ENCODE measurements around the gene DCUN1D2.
"Not testable (repeated sequence)": the region's sequence is repeated elsewhere in the genome, so short reads cannot be mapped to it uniquely, and the experiment has no call there.

Gene DCUN1D2

GRCh38 chr13:113532156-113532806 is 41.8 kb upstream of the DCUN1D2 start:
- H3K9ac ChIP-seq (ENCODE audit: low read length in 2 of 2): peak overlapping the region; percentile 4 to 47
- peak overlapping the region; percentile 67 for H3K27ac ChIP-seq (ENCODE audit: low read length)

GRCh38 chr13:113531041-113531873 is 40.7 kb upstream of the DCUN1D2 start:
- H3K27ac ChIP-seq (ENCODE audit: low read length): no peak overlapping the region
- peaks cover 19% of the 10 kb centered on the region for H3K4me1 ChIP-seq (ENCODE audit: control insufficient read depth, insufficient read depth, low read length)
- no peaks in the 10 kb centered on the region for H3K27me3 ChIP-seq (ENCODE audit: control insufficient read depth in 1 of 2, insufficient read depth in 2 of 2, low read length in 2 of 2)
- no peak overlapping the region for H3K4me3 ChIP-seq (ENCODE audit: low read length in 2 of 2)
- H3K9me3 ChIP-seq (ENCODE audit: control insufficient read depth in 2 of 2, low read length in 2 of 2): no peaks in the 10 kb centered on the region
- H3K9ac ChIP-seq (ENCODE audit: low read length in 2 of 2): no peak overlapping the region
- peaks cover 5 to 21% of the 10 kb centered on the region in 2 donors for H3K36me3 ChIP-seq (ENCODE audit: control insufficient read depth in 2 of 2, insufficient read depth in 2 of 2, low read length in 2 of 2)

More at GRCh38 chr13:113532156-113532806, 41.8 kb upstream of the DCUN1D2 start:
- no peaks in the 10 kb centered on the region for H3K9me3 ChIP-seq (ENCODE audit: control insufficient read depth in 2 of 2, low read length in 2 of 2)
- peak overlapping the region in 1 of 2 donors; percentile 49 for H3K4me3 ChIP-seq (ENCODE audit: low read length in 2 of 2)
- peaks cover 19% of the 10 kb centered on the region for H3K4me1 ChIP-seq (ENCODE audit: control insufficient read depth, insufficient read depth, low read length)
- no peaks in the 10 kb centered on the region for H3K27me3 ChIP-seq (ENCODE audit: control insufficient read depth in 1 of 2, insufficient read depth in 2 of 2, low read length in 2 of 2)
- peaks cover 5 to 18% of the 10 kb centered on the region in 2 donors for H3K36me3 ChIP-seq (ENCODE audit: control insufficient read depth in 2 of 2, insufficient read depth in 2 of 2, low read length in 2 of 2)

GRCh38 chr13:113528813-113529180 is 38.3 kb upstream of the DCUN1D2 start:
- Histone ChIP-seq H3K9ac (ENCODE audit: low read length in 2 of 2) (no peak overlapping the region), H3K27me3 (ENCODE audit: control insufficient read depth in 1 of 2, insufficient read depth in 2 of 2, low read length in 2 of 2) (no peaks in the 10 kb centered on the region), H3K4me1 (ENCODE audit: control insufficient read depth, insufficient read depth, low read length) (peaks cover 19% of the 10 kb centered on the region), H3K4me3 (ENCODE audit: low read length in 2 of 2) (no peak overlapping the region), H3K36me3 (ENCODE audit: control insufficient read depth in 2 of 2, insufficient read depth in 2 of 2, low read length in 2 of 2) (peaks cover 13 to 29% of the 10 kb centered on the region in 2 donors), H3K27ac (ENCODE audit: low read length) (no peak overlapping the region), H3K9me3 (ENCODE audit: control insufficient read depth in 2 of 2, low read length in 2 of 2) (no peaks in the 10 kb centered on the region)

- Histone ChIP-seq H3K9ac (ENCODE audit: low read length in 2 of 2) (no peak overlapping the region), H3K27ac (ENCODE audit: low read length) (no peak overlapping the region), H3K9me3 (ENCODE audit: control insufficient read depth in 2 of 2, low read length in 2 of 2) (no peaks in the 10 kb centered on the region), H3K36me3 (ENCODE audit: control insufficient read depth in 2 of 2, insufficient read depth in 2 of 2, low read length in 2 of 2) (peaks cover 14 to 29% of the 10 kb centered on the region in 2 donors), H3K4me1 (ENCODE audit: control insufficient read depth, insufficient read depth, low read length) (peaks cover 16% of the 10 kb centered on the region), H3K27me3 (ENCODE audit: control insufficient read depth in 1 of 2, insufficient read depth in 2 of 2, low read length in 2 of 2) (no peaks in the 10 kb centered on the region), H3K4me3 (ENCODE audit: low read length in 2 of 2) (no peak overlapping the region)
These were observed 37.7 kb upstream of the DCUN1D2 start for GRCh38 chr13:113528101-113528812.

- peaks cover 10% of the 10 kb centered on the region for H3K4me1 ChIP-seq (ENCODE audit: control insufficient read depth, insufficient read depth, low read length)
- H3K27ac ChIP-seq (ENCODE audit: low read length): no peak overlapping the region
- no peaks in the 10 kb centered on the region for H3K9me3 ChIP-seq (ENCODE audit: control insufficient read depth in 2 of 2, low read length in 2 of 2)
- peaks cover 17 to 31% of the 10 kb centered on the region in 2 donors for H3K36me3 ChIP-seq (ENCODE audit: control insufficient read depth in 2 of 2, insufficient read depth in 2 of 2, low read length in 2 of 2)
- no peaks in the 10 kb centered on the region for H3K27me3 ChIP-seq (ENCODE audit: control insufficient read depth in 1 of 2, insufficient read depth in 2 of 2, low read length in 2 of 2)
- H3K9ac ChIP-seq (ENCODE audit: low read length in 2 of 2): no peak overlapping the region
- no peak overlapping the region for H3K4me3 ChIP-seq (ENCODE audit: low read length in 2 of 2)
These were observed 36.9 kb upstream of the DCUN1D2 start for GRCh38 chr13:113527272-113527958.

GRCh38 chr13:113526466-113527220 is 36.1 kb upstream of the DCUN1D2 start:
- Histone ChIP-seq H3K36me3 (ENCODE audit: control insufficient read depth in 2 of 2, insufficient read depth in 2 of 2, low read length in 2 of 2) (peaks cover 21 to 31% of the 10 kb centered on the region in 2 donors), H3K4me3 (ENCODE audit: low read length in 2 of 2) (no peak overlapping the region), H3K9ac (ENCODE audit: low read length in 2 of 2) (no peak overlapping the region), H3K27me3 (ENCODE audit: control insufficient read depth in 1 of 2, insufficient read depth in 2 of 2, low read length in 2 of 2) (no peaks in the 10 kb centered on the region), H3K27ac (ENCODE audit: low read length) (no peak overlapping the region), H3K4me1 (ENCODE audit: control insufficient read depth, insufficient read depth, low read length) (peaks cover 3% of the 10 kb centered on the region), H3K9me3 (ENCODE audit: control insufficient read depth in 2 of 2, low read length in 2 of 2) (no peaks in the 10 kb centered on the region)

- not testable (repeated sequence) for H3K9ac ChIP-seq (ENCODE audit: low read length in 2 of 2); H3K4me3 ChIP-seq (ENCODE audit: low read length in 2 of 2); H3K9me3 ChIP-seq (ENCODE audit: control insufficient read depth in 2 of 2, low read length in 2 of 2); H3K4me1 ChIP-seq (ENCODE audit: control insufficient read depth, insufficient read depth, low read length); H3K27ac ChIP-seq (ENCODE audit: low read length); H3K27me3 ChIP-seq (ENCODE audit: control insufficient read depth in 1 of 2, insufficient read depth in 2 of 2, low read length in 2 of 2)
- H3K36me3 ChIP-seq (ENCODE audit: control insufficient read depth in 2 of 2, insufficient read depth in 2 of 2, low read length in 2 of 2): peaks cover 29 to 32% of the 10 kb centered on the region in 2 donors
These were observed 31.9 kb upstream of the DCUN1D2 start for GRCh38 chr13:113522438-113522837.

- H3K27me3 ChIP-seq (ENCODE audit: control insufficient read depth in 1 of 2, insufficient read depth in 2 of 2, low read length in 2 of 2): no peaks in the 10 kb centered on the region
- H3K9ac ChIP-seq (ENCODE audit: low read length in 2 of 2): no peak overlapping the region
- no peaks in the 10 kb centered on the region for H3K9me3 ChIP-seq (ENCODE audit: control insufficient read depth in 2 of 2, low read length in 2 of 2)
- no peak overlapping the region for H3K4me3 ChIP-seq (ENCODE audit: low read length in 2 of 2)
- no peak overlapping the region for H3K27ac ChIP-seq (ENCODE audit: low read length)
- H3K4me1 ChIP-seq (ENCODE audit: control insufficient read depth, insufficient read depth, low read length): no peaks in the 10 kb centered on the region
- peaks cover 28 to 33% of the 10 kb centered on the region in 2 donors for H3K36me3 ChIP-seq (ENCODE audit: control insufficient read depth in 2 of 2, insufficient read depth in 2 of 2, low read length in 2 of 2)
These were observed 30.1 kb upstream of the DCUN1D2 start for GRCh38 chr13:113520571-113520970.

GRCh38 chr13:113519556-113519955 is 29.0 kb upstream of the DCUN1D2 start:
- H3K36me3 ChIP-seq (ENCODE audit: control insufficient read depth in 2 of 2, insufficient read depth in 2 of 2, low read length in 2 of 2): peaks cover 23 to 25% of the 10 kb centered on the region in 2 donors
- no peaks in the 10 kb centered on the region for H3K27me3 ChIP-seq (ENCODE audit: control insufficient read depth in 1 of 2, insufficient read depth in 2 of 2, low read length in 2 of 2)
- no peak overlapping the region for H3K27ac ChIP-seq (ENCODE audit: low read length)
- no peaks in the 10 kb centered on the region for H3K4me1 ChIP-seq (ENCODE audit: control insufficient read depth, insufficient read depth, low read length)
- H3K4me3 ChIP-seq (ENCODE audit: low read length in 2 of 2): no peak overlapping the region
- no peaks in the 10 kb centered on the region for H3K9me3 ChIP-seq (ENCODE audit: control insufficient read depth in 2 of 2, low read length in 2 of 2)
- no peak overlapping the region for H3K9ac ChIP-seq (ENCODE audit: low read length in 2 of 2)

Data from stomach smooth muscle (tissue), 2 donors.